GM18870 (cell line): ENCODE measurements around the gene RAB43.
"Not testable (repeated sequence)": the region's sequence is repeated elsewhere in the genome, so short reads cannot be mapped to it uniquely, and the experiment has no call there.

Experiments used
- ATAC-seq: cut with Tn5 transposase; IDR thresholded peaks from one replicate; pipeline ENCODE4 v1.9.1; 2021; ENCODE audit warnings: moderate library complexity; ENCODE audit not compliant: unreplicated experiment

Gene RAB43

GRCh38 chr3:129122412-129123011 is 908 bp upstream of the RAB43 start:
- ATAC-seq = no peak

GRCh38 chr3:129121016-129121791 is 400 bp downstream of the RAB43 start:
- no peak for ATAC-seq

GRCh38 chr3:129120254-129121004 is 1.2 kb downstream of the RAB43 start:
- peak; percentile 70 for ATAC-seq

GRCh38 chr3:129119365-129120100 is 2.1 kb downstream of the RAB43 start:
- no peak for ATAC-seq

GRCh38 chr3:129118745-129119144 is 2.9 kb downstream of the RAB43 start:
- no peak for ATAC-seq

- no peak for ATAC-seq
Observed at GRCh38 chr3:129117134-129117533, 4.5 kb downstream of the RAB43 start.

GRCh38 chr3:129116482-129116946 is 5.1 kb downstream of the RAB43 start:
- ATAC-seq = no peak

- no peak for ATAC-seq
Observed at GRCh38 chr3:129114455-129114854, 7.1 kb downstream of the RAB43 start.

GRCh38 chr3:129112308-129113052 is 9.1 kb downstream of the RAB43 start:
- ATAC-seq = no peak

- not testable (repeated sequence) for ATAC-seq
Observed at GRCh38 chr3:129111076-129111780, 10.4 kb downstream of the RAB43 start.

- ATAC-seq = no peak
Observed at GRCh38 chr3:129107793-129108192, 13.8 kb downstream of the RAB43 start.

GRCh38 chr3:129106866-129107565 is 14.6 kb downstream of the RAB43 start:
- no peak for ATAC-seq

- no peak for ATAC-seq
Observed at GRCh38 chr3:129106320-129106719, 15.3 kb downstream of the RAB43 start.

GRCh38 chr3:129105862-129106261 is 15.7 kb downstream of the RAB43 start:
- ATAC-seq = no peak

- ATAC-seq = no peak
Observed at GRCh38 chr3:129104498-129105079, 17.0 kb downstream of the RAB43 start.

GRCh38 chr3:129104051-129104450 is 17.6 kb downstream of the RAB43 start:
- ATAC-seq = no peak

- ATAC-seq = no peak
Observed at GRCh38 chr3:129103296-129103695, 18.3 kb downstream of the RAB43 start.

GRCh38 chr3:129101370-129102138 is 20.1 kb downstream of the RAB43 start:
- no peak for ATAC-seq
